ENCODE results near the gene NMNAT2. TPM values are rescaled to one million over a fixed set of nuclear protein-coding genes. Genes with fewer than 3 reads are reported as not detected.

NMNAT2 gene
- total RNA-seq (2022) (4.7 and 10.8 TPM in 2 replicates), Bru-seq, nascent RNA (percentile 47 among the genes with signal in this experiment), BruChase-seq, experiment 1, labeled RNA remaining after a 6-hour chase (percentile 48 among the genes with signal in this experiment), BruChase-seq, experiment 2, labeled RNA remaining after a 2-hour chase (percentile 44 among the genes with signal in this experiment)
- long read RNA-seq, full-length matches to known transcripts = 1 of 5 reads
- long read RNA-seq, partial matches to known transcripts = 0 of 5 reads
- long read RNA-seq, other reads (novel, unspliced or antisense) = 4 of 5 reads

DNA sequence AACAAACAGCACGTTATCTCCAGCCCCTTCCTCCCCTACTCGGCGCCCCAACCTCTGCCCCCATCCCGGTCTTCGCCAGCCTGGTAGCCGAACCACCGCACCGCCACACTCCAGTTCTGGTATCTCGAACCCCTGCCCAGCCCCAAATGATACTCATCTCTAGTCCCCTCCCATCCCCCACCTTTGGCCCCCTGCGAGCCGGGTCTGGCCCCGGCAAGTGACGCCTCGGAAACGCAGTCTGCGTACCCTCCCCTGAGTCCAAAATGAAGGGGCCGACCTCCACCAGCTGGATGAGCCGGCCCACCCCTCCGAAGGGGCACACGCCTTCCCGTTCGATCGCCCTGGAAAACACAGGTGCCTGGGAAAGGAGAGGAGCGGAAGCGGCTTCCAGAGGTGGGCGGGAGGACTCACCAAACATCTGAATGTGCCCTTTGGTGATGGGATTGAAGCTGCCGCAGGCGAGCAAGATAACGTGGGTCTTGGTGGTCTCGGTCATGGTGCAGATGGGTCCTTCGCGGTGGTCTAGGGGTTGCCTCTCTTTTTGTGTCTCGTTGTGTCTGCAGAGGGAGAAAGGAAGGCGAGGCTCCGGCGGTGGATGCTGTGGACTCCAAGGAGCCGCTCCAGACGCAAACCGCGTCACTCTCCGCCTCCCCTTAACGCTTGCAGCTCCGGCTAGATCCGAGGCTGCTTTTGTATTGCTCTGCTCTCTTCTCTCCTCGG is at the start of gene NMNAT2:
TSS of gene NMNAT2 (minus strand) at position 609 of the 720 bp plus-strand sequence. CDS start at position 496, 113 bp downstream.
- peak; percentile 44 for DNase-seq (ENCODE audit: unreplicated experiment)
- H3K27ac Mint-ChIP-seq (ENCODE audit: low read depth, unreplicated experiment) = peak within 1 kb of the TSS; percentile 4
- POLR2A ChIA-PET = interaction anchor here (0.8 to 0.9 kb wide), 2 partner anchors 29 to 53 kb away, joined by 3 read pairs; no protein-coding TSS in a partner anchor
- peak within 1 kb of the TSS; percentile 80 for H3K4me3 Mint-ChIP-seq (ENCODE audit: unreplicated experiment)
- no TSS peak for BruUV-seq (replicated peaks)
- TF ChIP-seq, protein P1, sequence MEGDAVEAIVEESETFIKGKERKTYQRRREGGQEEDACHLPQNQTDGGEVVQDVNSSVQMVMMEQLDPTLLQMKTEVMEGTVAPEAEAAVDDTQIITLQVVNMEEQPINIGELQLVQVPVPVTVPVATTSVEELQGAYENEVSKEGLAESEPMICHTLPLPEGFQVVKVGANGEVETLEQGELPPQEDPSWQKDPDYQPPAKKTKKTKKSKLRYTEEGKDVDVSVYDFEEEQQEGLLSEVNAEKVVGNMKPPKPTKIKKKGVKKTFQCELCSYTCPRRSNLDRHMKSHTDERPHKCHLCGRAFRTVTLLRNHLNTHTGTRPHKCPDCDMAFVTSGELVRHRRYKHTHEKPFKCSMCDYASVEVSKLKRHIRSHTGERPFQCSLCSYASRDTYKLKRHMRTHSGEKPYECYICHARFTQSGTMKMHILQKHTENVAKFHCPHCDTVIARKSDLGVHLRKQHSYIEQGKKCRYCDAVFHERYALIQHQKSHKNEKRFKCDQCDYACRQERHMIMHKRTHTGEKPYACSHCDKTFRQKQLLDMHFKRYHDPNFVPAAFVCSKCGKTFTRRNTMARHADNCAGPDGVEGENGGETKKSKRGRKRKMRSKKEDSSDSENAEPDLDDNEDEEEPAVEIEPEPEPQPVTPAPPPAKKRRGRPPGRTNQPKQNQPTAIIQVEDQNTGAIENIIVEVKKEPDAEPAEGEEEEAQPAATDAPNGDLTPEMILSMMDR (IDR thresholded peaks at IDR 0.05; ENCODE audit: unreplicated experiment) = no peak
- CTCF ChIA-PET = interaction anchor here (0.6 to 1.0 kb wide), 5 partner anchors 18 to 502 kb away, joined by 3 to 6 read pairs (median 4); no protein-coding TSS in a partner anchor
- H3K4me1 Mint-ChIP-seq (ENCODE audit: insufficient read depth, unreplicated experiment) = peaks cover 17% of the 10 kb centered on the region
- intact Hi-C loops (cut with micrococcal nuclease) = no loop called here
- H3K36me3 Mint-ChIP-seq (ENCODE audit: insufficient read depth, unreplicated experiment) = no peaks in the 10 kb centered on the region
- no peaks in the 10 kb centered on the region for H3K9me3 Mint-ChIP-seq (ENCODE audit: unreplicated experiment)
- H3K27me3 Mint-ChIP-seq (ENCODE audit: insufficient read depth, unreplicated experiment) = peaks cover 24% of the 10 kb centered on the region

- H3K4me3 Mint-ChIP-seq (ENCODE audit: unreplicated experiment) = no peak overlapping the region
- H3K27me3 Mint-ChIP-seq (ENCODE audit: insufficient read depth, unreplicated experiment) = no peaks in the 10 kb centered on the region
- ChIA-PET POLR2A (interaction anchor here (0.9 to 7.1 kb wide), 6 partner anchors 10 to 188 kb away, joined by 3 to 64 read pairs (median 4); no protein-coding TSS in a partner anchor), CTCF (interaction anchor here (0.8 to 1.6 kb wide), 4 partner anchors 11 to 217 kb away, joined by 4 to 7 read pairs (median 5); no protein-coding TSS in a partner anchor)
- H3K36me3 Mint-ChIP-seq (ENCODE audit: insufficient read depth, unreplicated experiment) = peaks cover 16% of the 10 kb centered on the region
- DNase-seq (ENCODE audit: unreplicated experiment) = peak; percentile 61
- peaks cover 19% of the 10 kb centered on the region for H3K4me1 Mint-ChIP-seq (ENCODE audit: insufficient read depth, unreplicated experiment)
- no TSS peak for BruUV-seq (replicated peaks)
- TF ChIP-seq, protein P1 (IDR thresholded peaks at IDR 0.05; ENCODE audit: unreplicated experiment) = no peak
- H3K27ac Mint-ChIP-seq (ENCODE audit: low read depth, unreplicated experiment) = no peak overlapping the region
- H3K9me3 Mint-ChIP-seq (ENCODE audit: unreplicated experiment) = no peaks in the 10 kb centered on the region
- intact Hi-C loops (cut with micrococcal nuclease) = no loop called here
These were observed 49.5 kb upstream of the NMNAT2 start for GRCh38 chr1:183467687-183468086.

DNA sequence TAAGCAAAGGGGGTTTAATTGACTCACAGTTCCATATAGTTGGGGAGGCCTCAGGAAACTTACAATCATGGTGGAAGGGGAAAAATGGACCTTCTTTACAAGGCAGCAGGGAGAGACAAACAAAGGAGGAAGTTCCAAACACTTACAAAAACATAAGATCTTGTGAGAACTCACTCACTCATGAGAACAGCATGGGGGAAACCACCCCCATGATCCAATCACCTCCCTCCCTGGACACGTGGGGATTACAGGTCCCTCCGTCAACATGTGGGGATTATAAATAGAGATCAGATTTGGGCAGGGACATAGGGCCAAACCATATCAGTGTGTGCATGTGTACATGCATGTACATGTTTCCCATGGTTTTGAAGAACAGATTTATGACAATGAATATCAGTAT is 48.6 kb upstream of the NMNAT2 start:
- TF ChIP-seq, protein P1 (IDR thresholded peaks at IDR 0.05; ENCODE audit: unreplicated experiment) = no peak
- BruUV-seq (replicated peaks) = no TSS peak
- Mint-ChIP-seq H3K27ac (ENCODE audit: low read depth, unreplicated experiment) (no peak overlapping the region), H3K27me3 (ENCODE audit: insufficient read depth, unreplicated experiment) (no peaks in the 10 kb centered on the region), H3K4me3 (ENCODE audit: unreplicated experiment) (no peak overlapping the region), H3K9me3 (ENCODE audit: unreplicated experiment) (no peaks in the 10 kb centered on the region), H3K4me1 (ENCODE audit: insufficient read depth, unreplicated experiment) (peaks cover 28% of the 10 kb centered on the region), H3K36me3 (ENCODE audit: insufficient read depth, unreplicated experiment) (peaks cover 12% of the 10 kb centered on the region)
- POLR2A ChIA-PET = interaction anchor here (1.0 kb wide), 1 partner anchor 168 kb away, joined by 3 read pairs; no protein-coding TSS in a partner anchor
- CTCF ChIA-PET = interaction anchor here (1.6 kb wide), 1 partner anchor 183 kb away, joined by 7 read pairs; no protein-coding TSS in a partner anchor
- no peak for DNase-seq (ENCODE audit: unreplicated experiment)
- intact Hi-C loops (cut with micrococcal nuclease) = no loop called here

DNA sequence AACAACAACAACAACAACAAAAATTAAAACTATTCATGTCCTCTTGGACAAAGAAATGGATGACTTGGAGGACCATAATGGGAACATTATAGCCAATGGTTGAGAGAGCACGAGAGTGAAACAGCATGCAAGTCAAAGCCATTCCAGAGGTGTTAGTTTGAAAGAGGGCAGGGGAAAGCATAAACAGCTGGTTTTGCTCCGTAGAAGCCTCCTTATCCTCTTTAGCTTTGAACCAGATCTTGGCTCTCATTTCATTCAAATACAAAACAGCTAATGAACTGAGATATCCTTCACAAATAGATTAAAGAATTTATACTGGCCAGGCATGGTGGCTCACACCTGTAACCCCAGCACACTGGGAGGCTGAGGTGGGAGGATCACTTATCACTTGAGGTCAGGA is 45.4 kb upstream of the NMNAT2 start:
- DNase-seq (ENCODE audit: unreplicated experiment) = no peak
- no peaks in the 10 kb centered on the region for H3K27me3 Mint-ChIP-seq (ENCODE audit: insufficient read depth, unreplicated experiment)
- H3K4me1 Mint-ChIP-seq (ENCODE audit: insufficient read depth, unreplicated experiment) = peaks cover 36% of the 10 kb centered on the region
- H3K36me3 Mint-ChIP-seq (ENCODE audit: insufficient read depth, unreplicated experiment) = no peaks in the 10 kb centered on the region
- intact Hi-C loops (cut with micrococcal nuclease) = no loop called here
- ChIA-PET CTCF (interaction anchor here (0.6 to 0.8 kb wide), 3 partner anchors 148 to 569 kb away, joined by 3 to 6 read pairs (median 4); no protein-coding TSS in a partner anchor), POLR2A (interaction anchor here (0.7 to 1.7 kb wide), 2 partner anchors 10 to 114 kb away, joined by 3 to 4 read pairs; no protein-coding TSS in a partner anchor)
- BruUV-seq (replicated peaks) = no TSS peak
- H3K4me3 Mint-ChIP-seq (ENCODE audit: unreplicated experiment) = no peak overlapping the region
- TF ChIP-seq, protein P1 (IDR thresholded peaks at IDR 0.05; ENCODE audit: unreplicated experiment) = no peak
- peak overlapping the region; percentile 37 for H3K27ac Mint-ChIP-seq (ENCODE audit: low read depth, unreplicated experiment)
- H3K9me3 Mint-ChIP-seq (ENCODE audit: unreplicated experiment) = no peaks in the 10 kb centered on the region

Measured in MCF 10A (cell line).